ENCODE results near the gene CTNND2. TPM values are rescaled to one million over a fixed set of nuclear protein-coding genes. Genes with fewer than 3 reads are reported as not detected.

Gene CTNND2
- total RNA-seq, 1 donor from 2014 or later, result 18.4 TPM

GRCh38 chr5:11311731-11312130, 592.5 kb downstream of the CTNND2 start:
- no peak for TF ChIP-seq CTCF (IDR thresholded peaks at IDR 0.05; ENCODE audit: borderline replicate concordance)
- Histone ChIP-seq H3K27me3 (ENCODE audit: low read depth) (no peaks in the 10 kb centered on the region), H3K9me3 (replicated peaks) (no peaks in the 10 kb centered on the region), H3K4me1 (peaks cover 5% of the 10 kb centered on the region), H3K27ac (replicated peaks) (no peak overlapping the region), H3K4me3 (no peak overlapping the region), H3K36me3 (no peaks in the 10 kb centered on the region)
- intact Hi-C loops (cut with micrococcal nuclease), result no loop called here
- DNase-seq, result no peak

- no peak overlapping the region for H3K27ac ChIP-seq (replicated peaks)
- no peaks in the 10 kb centered on the region for H3K36me3 ChIP-seq
- H3K9me3 ChIP-seq (replicated peaks), result no peaks in the 10 kb centered on the region
- no peak for DNase-seq
- TF ChIP-seq CTCF (IDR thresholded peaks at IDR 0.05; ENCODE audit: borderline replicate concordance), result no peak
- H3K4me1 ChIP-seq, result peaks cover 5% of the 10 kb centered on the region
- H3K4me3 ChIP-seq, result no peak overlapping the region
- intact Hi-C loops (cut with micrococcal nuclease), result no loop called here
- H3K27me3 ChIP-seq (ENCODE audit: low read depth), result no peaks in the 10 kb centered on the region
Measured at GRCh38 chr5:11311272-11311671, 593.0 kb downstream of the CTNND2 start.

DNA sequence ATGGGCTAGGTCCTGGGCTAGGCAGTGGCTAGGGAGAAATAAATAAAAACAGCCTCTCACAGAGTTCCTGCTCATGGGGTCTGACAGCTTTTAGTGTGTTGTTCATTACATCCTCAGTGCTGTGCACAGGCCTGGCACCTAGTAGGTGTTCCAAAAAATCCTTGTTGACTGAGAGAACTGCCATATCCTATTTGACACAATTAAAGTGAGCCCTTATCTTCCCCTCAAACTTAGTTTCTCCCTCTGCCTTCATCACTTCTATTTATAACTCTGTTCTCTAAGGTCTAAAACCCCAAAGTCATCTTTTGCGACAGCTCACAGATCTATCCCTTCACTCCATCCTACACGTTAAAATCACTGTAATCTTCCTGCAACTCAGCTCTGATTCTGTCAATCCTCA, 594.1 kb downstream of the CTNND2 start:
- intact Hi-C loops (cut with micrococcal nuclease), result no loop called here
- Histone ChIP-seq H3K4me1 (peaks cover 5% of the 10 kb centered on the region), H3K27me3 (ENCODE audit: low read depth) (peaks cover 6% of the 10 kb centered on the region), H3K27ac (replicated peaks) (no peak overlapping the region), H3K9me3 (replicated peaks) (no peaks in the 10 kb centered on the region), H3K36me3 (no peaks in the 10 kb centered on the region), H3K4me3 (no peak overlapping the region)
- DNase-seq, result no peak
- TF ChIP-seq CTCF (IDR thresholded peaks at IDR 0.05; ENCODE audit: borderline replicate concordance), result no peak

- Histone ChIP-seq H3K9me3 (replicated peaks) (no peaks in the 10 kb centered on the region), H3K4me1 (peaks cover 5% of the 10 kb centered on the region), H3K27ac (replicated peaks) (no peak overlapping the region), H3K4me3 (no peak overlapping the region), H3K27me3 (ENCODE audit: low read depth) (peaks cover 6% of the 10 kb centered on the region), H3K36me3 (no peaks in the 10 kb centered on the region)
- TF ChIP-seq CTCF (IDR thresholded peaks at IDR 0.05; ENCODE audit: borderline replicate concordance), result no peak
- DNase-seq, result no peak
- intact Hi-C loops (cut with micrococcal nuclease), result no loop called here
Measured at GRCh38 chr5:11306365-11306764, 597.9 kb downstream of the CTNND2 start.

DNA sequence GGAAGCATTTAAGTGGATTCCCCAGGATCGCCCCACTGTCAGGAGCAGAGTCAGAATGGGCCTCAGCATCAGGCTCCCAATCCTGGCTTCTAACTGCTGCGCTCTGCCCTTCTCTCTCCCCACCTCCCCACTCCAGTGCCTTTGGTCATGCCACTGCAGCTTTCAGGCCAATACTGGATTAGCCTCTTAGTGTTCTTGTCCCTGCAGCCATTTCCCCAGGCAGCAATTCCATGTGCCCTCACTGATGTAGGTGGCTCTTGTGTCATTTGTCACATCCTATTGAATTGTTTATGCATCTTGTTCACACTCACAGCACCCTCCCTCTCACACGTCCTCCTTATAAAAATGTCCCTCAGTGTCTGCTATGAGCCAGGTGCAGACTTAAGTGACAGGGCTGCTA, 599.0 kb downstream of the CTNND2 start:
- H3K36me3 ChIP-seq, result no peaks in the 10 kb centered on the region
- TF ChIP-seq CTCF (IDR thresholded peaks at IDR 0.05; ENCODE audit: borderline replicate concordance), result no peak
- no peak for DNase-seq
- no peak overlapping the region for H3K27ac ChIP-seq (replicated peaks)
- peaks cover 6% of the 10 kb centered on the region for H3K27me3 ChIP-seq (ENCODE audit: low read depth)
- H3K4me3 ChIP-seq, result no peak overlapping the region
- H3K4me1 ChIP-seq, result peaks cover 4% of the 10 kb centered on the region
- intact Hi-C loops (cut with micrococcal nuclease), result no loop called here
- H3K9me3 ChIP-seq (replicated peaks), result no peaks in the 10 kb centered on the region

GRCh38 chr5:11304641-11305040, 599.6 kb downstream of the CTNND2 start:
- no peaks in the 10 kb centered on the region for H3K36me3 ChIP-seq
- peaks cover 6% of the 10 kb centered on the region for H3K27me3 ChIP-seq (ENCODE audit: low read depth)
- intact Hi-C loops (cut with micrococcal nuclease), result no loop called here
- TF ChIP-seq CTCF (IDR thresholded peaks at IDR 0.05; ENCODE audit: borderline replicate concordance), result no peak
- H3K27ac ChIP-seq (replicated peaks), result no peak overlapping the region
- DNase-seq, result no peak
- no peaks in the 10 kb centered on the region for H3K4me1 ChIP-seq
- no peaks in the 10 kb centered on the region for H3K9me3 ChIP-seq (replicated peaks)
- H3K4me3 ChIP-seq, result no peak overlapping the region
